Hepatocyte (in vitro differentiated cells): ENCODE data around the gene GGA1.

Source experiments
- EZH2 ChIP-seq: fragments of 200-600 bp; sonication (generic); IDR thresholded peaks from 2 replicates; pipeline ENCODE4 v1.6.1; 2016; ENCODE audit warnings: antibody characterized with exemption, mild to moderate bottlenecking, borderline replicate concordance
- EZH2phosphoT487 ChIP-seq: fragments of 200-600 bp; sonication (generic); IDR thresholded peaks from one replicate; pipeline ENCODE4 v1.6.1; 2018; ENCODE audit warnings: antibody characterized with exemption, mild to moderate bottlenecking, low read depth, moderate library complexity; ENCODE audit not compliant: unreplicated experiment, severe bottlenecking
- TF ChIP-seq, protein P1 (sequence below): fragments of 200-600 bp; sonication (generic); IDR thresholded peaks from 2 replicates; pipeline ENCODE4 v1.5.1; 2016; ENCODE audit warnings: antibody characterized with exemption, mild to moderate bottlenecking; ENCODE audit not compliant: poor library complexity

DNA sequence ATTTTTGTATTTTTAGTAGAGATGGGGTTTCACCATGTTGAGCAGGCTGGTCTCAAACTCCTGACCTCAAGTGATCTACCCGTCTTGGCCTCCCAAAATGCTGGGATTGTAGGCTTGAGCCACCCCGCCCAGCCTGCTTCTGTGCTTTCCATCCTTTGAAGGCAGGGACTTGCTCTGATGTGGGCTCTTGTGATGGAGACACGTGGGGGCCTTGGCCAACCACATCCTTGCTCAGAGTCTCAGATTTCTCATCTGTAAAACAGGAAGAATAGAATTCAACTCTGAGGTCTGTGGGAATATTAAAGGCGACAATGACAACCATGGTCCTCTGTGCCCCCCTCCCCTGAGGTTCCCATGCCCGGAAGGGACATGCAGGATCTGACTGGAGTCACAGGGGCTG lies 3.8 kb upstream of the GGA1 start:
- TF ChIP-seq, protein P1, sequence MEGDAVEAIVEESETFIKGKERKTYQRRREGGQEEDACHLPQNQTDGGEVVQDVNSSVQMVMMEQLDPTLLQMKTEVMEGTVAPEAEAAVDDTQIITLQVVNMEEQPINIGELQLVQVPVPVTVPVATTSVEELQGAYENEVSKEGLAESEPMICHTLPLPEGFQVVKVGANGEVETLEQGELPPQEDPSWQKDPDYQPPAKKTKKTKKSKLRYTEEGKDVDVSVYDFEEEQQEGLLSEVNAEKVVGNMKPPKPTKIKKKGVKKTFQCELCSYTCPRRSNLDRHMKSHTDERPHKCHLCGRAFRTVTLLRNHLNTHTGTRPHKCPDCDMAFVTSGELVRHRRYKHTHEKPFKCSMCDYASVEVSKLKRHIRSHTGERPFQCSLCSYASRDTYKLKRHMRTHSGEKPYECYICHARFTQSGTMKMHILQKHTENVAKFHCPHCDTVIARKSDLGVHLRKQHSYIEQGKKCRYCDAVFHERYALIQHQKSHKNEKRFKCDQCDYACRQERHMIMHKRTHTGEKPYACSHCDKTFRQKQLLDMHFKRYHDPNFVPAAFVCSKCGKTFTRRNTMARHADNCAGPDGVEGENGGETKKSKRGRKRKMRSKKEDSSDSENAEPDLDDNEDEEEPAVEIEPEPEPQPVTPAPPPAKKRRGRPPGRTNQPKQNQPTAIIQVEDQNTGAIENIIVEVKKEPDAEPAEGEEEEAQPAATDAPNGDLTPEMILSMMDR, result no peak
- TF ChIP-seq EZH2, result no peak
- TF ChIP-seq EZH2phosphoT487, result no peak
